Stomach (tissue), 4 donors: Measurements from ENCODE around the gene GABBR2.

Experiments
- CTCF ChIP-seq, 7 experiments: fragments of 450-650 bp in 4 of 7; fragments of 200-600 bp in 3 of 7; sonication (generic) in 3 of 7; IDR thresholded peaks; one replicate each; pipeline ENCODE4 v1.5.1; 2016 to 2019; ENCODE audit warnings: antibody characterized with exemption in 7 of 7, control low read depth in 2 of 7, mild to moderate bottlenecking in 1 of 7
- EP300 ChIP-seq: sonication (generic); formaldehyde crosslinking; IDR thresholded peaks from one replicate; pipeline ENCODE4 v1.6.1; 2017; ENCODE audit warnings: antibody characterized with exemption
- POLR2A ChIP-seq, 4 donors: fragments of 450-650 bp; IDR thresholded peaks; one replicate each; pipeline ENCODE4 v1.6.1; 2016; ENCODE audit warnings: antibody characterized with exemption in 4 of 4, control low read depth in 2 of 4, mild to moderate bottlenecking in 1 of 4, moderate library complexity in 1 of 4
- POLR2AphosphoS5 ChIP-seq, 3 donors: sonication (generic); formaldehyde crosslinking; IDR thresholded peaks; one replicate each; pipeline ENCODE4 v1.6.1; 2016; ENCODE audit warnings: antibody characterized with exemption in 3 of 3

GRCh38 chr9:98380065-98380681 lies 328.6 kb downstream of the GABBR2 start:
- TF ChIP-seq POLR2A (IDR thresholded peaks at IDR 0.05), result no peak
- no peak for TF ChIP-seq CTCF (IDR thresholded peaks at IDR 0.05)
- TF ChIP-seq EP300, result no peak
- TF ChIP-seq POLR2AphosphoS5 (IDR thresholded peaks at IDR 0.05), result no peak
